CMK (cell line): ENCODE results near the gene L3MBTL1.
A peak's percentile ranks its signal among the peaks of the same experiment; 100 is the strongest.
"Not testable (repeated sequence)": the region's sequence is repeated elsewhere in the genome, so short reads cannot be mapped to it uniquely, and the experiment has no call there.

Experiments used
- DNase-seq: peaks from one replicate; pipeline ENCODE4 v3.0.0-alpha.2; 2010; ENCODE audit warnings: low read depth

L3MBTL1 gene

DNA sequence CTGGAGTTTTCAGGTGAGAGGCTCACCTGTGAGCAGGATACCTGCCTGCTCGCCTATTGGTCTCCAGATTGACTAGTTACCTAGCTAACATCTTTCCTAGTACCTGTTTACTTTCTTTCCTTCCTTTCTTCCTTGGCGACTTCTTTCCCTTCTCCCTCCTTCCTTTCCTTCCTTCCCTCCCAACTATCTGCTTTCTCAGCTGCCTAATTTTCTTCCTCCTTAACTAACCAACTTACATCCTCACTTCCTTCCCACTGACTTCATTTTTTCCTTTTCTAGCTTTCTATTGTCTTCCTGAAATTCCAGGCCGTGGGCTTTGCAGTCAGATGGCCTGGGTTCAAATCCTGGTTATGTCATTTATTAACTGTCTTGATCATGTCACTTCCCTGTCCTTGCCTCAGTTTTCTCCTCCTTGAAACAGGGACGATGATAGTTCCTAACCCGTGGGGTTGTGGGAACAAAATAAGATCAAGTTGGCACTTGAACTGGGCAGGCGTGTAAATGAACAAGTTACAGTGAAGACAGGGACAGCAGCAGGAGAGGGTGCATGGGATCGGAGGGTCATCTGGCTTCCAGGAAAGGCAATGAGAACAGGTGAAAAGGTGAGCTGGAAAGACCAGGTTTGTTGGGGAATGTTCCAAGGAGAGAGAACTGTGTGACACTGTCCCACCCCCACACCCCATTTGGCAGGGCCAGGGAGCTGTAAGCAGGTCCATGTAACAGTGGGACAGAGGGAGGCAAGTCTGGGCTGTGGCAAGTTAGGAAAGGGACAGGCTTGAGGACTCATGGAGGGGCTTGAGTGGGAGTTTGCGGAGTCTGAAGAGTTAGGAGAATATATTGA is 51.9 kb downstream of the L3MBTL1 start:
- no peak for DNase-seq

DNA sequence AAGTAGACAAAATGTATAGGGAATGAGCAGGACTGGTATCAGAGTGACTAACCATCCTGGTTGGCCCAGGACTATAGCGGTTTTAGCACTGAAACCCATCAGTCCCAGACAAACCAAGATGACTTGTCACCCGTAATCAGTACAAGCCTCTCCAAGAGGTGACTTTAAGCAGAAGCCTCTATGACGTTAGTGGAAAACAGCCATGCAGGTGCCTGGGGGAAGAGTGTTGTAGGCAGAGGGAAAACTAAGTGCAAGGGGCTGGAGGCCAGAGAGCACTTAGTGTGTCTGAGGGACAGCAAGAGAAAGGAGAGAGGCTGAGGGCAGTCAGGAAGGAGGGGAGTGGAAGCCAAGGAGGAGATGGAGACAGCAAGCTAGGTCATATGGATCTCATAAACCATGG is 53.5 kb downstream of the L3MBTL1 start:
- DNase-seq = no peak

- DNase-seq = no peak
These were observed 55.9 kb downstream of the L3MBTL1 start for GRCh38 chr20:43563429-43563828.

GRCh38 chr20:43563991-43564390 is 56.5 kb downstream of the L3MBTL1 start:
- DNase-seq = no peak

GRCh38 chr20:43564455-43564854 is 57.0 kb downstream of the L3MBTL1 start:
- no peak for DNase-seq

- no peak for DNase-seq
These were observed 57.7 kb downstream of the L3MBTL1 start for GRCh38 chr20:43564993-43565757.

GRCh38 chr20:43565758-43566104 is 58.2 kb downstream of the L3MBTL1 start:
- no peak for DNase-seq

DNA sequence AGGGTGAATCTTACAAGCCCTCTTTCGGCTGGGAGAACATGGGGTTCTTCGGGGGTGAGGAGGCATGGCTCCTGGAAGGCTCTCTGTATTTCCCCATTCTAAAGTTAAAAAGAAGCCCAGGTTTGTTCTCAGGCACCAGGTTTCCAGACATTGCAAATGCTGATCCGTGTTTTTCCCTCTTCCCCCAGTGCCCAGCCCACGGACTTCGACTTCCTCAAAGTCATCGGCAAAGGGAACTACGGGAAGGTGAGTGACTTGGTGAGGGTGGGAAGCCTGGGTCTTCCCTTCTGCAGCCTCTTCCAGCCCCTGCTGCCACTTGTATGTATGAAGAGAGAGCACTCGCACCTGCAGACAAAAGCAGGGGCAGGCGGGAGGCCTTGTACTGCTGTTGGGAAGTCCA is 60.0 kb downstream of the L3MBTL1 start:
- no peak for DNase-seq

- DNase-seq = no peak
These were observed 61.2 kb downstream of the L3MBTL1 start for GRCh38 chr20:43568706-43569105.

GRCh38 chr20:43569282-43569681 is 61.8 kb downstream of the L3MBTL1 start:
- no peak for DNase-seq

DNA sequence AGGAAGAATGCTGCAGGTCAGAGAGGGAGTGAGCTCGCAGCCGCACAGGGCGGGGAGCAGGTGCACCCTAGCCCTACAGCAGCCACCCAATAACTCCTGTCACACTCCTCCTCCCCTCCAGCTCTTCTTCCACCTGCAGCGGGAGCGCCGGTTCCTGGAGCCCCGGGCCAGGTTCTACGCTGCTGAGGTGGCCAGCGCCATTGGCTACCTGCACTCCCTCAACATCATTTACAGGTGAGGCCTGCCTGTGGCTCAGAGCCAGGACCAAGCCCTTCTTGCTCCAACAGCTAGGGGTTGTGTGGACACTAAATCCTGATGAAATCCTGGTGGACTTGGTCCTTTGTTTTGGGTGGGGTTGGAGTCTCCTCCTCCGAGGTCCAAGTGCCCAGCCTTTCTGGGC is 63.0 kb downstream of the L3MBTL1 start:
- no peak for DNase-seq

- DNase-seq = no peak
These were observed 63.8 kb downstream of the L3MBTL1 start for GRCh38 chr20:43571310-43571709.

DNA sequence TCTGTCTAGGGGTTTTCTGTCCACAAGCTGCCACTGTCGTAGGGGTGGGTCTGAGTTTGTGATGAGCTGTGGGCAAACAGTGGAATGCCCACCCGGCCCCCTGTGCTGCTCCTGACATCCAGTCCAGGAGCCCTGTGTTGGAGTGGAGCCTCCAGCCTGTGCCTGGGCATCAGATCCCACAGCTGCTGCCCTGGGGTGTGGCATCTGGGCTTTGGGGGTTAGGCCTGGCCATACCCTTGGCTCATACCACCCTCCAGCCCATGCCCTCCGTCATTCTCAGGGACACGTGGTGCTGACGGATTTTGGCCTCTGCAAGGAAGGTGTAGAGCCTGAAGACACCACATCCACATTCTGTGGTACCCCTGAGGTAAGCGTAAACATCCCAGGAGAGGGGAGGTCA is 64.3 kb downstream of the L3MBTL1 start:
- no peak for DNase-seq

DNA sequence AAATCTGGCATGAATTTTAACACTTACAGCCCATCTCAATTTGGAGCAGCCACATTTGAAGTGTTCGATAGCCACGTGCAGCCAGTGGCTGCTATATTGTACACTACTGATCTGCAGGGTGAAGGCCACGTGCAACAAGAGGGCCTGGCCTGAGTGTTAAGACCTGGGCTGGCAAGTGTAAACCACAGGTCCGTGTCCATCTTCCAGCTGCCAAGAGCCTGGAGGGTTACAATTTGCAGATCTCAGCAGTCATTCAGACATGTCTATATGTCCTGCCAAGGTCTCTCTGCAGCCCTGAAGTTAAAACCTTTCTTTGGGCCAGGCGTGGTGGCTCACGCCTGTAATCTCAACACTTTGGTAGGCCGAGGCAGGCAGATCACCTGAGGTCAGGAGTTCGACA is 65.4 kb downstream of the L3MBTL1 start:
- no peak for DNase-seq

DNA sequence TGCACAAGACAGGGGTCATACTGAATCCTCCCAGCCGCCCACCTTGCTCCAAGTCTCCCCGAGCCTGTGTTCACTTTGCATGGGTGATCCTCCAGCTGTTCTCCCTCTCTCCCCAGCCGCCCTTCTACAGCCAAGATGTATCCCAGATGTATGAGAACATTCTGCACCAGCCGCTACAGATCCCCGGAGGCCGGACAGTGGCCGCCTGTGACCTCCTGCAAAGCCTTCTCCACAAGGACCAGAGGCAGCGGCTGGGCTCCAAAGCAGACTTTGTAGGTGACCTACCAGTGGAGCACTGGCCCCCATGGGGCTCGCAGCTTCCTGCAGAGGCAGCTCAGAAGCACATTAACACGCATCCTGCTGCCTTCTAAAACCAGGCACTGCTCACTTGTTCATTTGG is 68.6 kb downstream of the L3MBTL1 start:
- DNase-seq = no peak

GRCh38 chr20:43579861-43580793 is 72.6 kb downstream of the L3MBTL1 start:
- DNase-seq = no peak

DNA sequence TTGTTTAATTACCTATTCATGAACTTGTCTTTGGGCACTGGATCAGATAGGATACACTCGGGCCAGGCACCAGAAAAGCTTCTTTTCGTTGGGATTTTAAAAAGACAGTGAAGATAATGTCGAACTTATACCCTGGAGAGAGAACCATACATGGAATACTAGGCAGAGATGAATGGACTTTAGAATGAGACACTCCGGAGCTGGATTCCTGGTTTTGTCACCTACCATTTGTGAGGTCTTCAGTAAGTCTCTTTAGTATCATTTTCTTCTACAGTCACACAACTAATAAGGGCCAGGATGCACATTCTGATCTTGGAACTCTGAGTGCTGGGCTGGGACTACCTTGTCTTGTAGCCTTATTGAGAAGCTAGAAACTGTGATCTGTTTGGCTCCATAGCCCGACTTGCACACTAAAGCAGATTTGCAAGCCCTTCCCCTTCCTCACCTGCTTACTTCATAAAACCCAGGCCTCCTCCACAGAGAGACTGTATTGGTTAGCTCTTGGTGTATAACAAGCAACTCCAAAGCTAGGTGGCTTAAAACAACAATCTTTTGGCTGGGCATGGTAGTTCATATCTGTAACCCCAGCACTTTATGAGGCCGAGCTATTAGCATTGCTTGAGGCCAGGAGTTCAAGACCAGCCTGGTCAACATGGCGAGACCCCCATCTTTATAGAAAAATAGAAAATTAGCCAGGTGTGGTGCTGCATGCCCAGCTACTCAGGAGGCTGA is 75.8 kb downstream of the L3MBTL1 start:
- DNase-seq = no peak

DNA sequence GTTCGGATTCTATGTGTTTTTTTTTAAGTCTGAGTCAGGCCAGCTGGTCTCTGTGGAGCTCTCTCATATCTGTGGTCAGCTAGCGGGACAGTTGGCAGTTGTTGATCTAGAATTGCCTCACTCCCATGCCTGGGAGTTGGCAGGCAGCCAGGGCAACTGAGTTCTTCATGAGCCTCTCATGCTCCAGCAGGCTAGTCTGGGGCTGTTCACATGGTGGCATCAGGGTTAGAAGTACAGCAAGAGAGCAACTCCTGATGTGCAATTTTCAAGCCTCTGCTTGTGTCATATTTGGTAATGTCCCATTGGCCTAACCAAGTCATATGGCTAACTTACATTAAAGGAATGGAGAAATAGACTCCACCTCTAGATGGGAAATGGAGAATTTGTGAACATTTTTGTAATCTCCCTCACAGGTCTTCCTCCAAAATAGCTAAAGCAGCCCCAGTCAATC is 76.5 kb downstream of the L3MBTL1 start:
- peak; percentile 49 for DNase-seq

- DNase-seq = no peak
These were observed 77.1 kb downstream of the L3MBTL1 start for GRCh38 chr20:43584448-43585136.

DNA sequence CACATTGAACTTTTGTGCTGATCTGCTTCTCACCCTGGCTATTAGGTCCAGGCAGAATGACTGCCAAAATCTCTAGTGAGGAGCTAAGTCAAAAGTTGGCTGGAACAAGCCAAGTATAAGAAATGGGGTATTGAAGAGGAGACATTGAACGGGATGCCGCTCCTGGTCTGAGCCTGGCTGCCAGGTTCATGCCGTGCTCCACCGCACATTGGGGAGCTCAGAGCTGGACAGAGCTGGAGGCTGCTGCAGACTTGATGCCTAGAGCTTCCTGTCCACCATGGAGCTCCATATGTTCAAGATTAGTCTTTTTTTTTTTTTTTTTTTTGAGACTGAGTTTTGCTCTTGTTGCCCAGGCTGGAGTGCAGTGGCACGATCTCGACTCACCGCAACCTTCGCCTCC is 79.1 kb downstream of the L3MBTL1 start:
- DNase-seq = no peak

- not testable (repeated sequence) for DNase-seq
These were observed 81.0 kb downstream of the L3MBTL1 start for GRCh38 chr20:43588526-43588925.
